Limb (tissue), 2 donors: ENCODE results near the gene SLC35F1.

ENCODE experiments used
- DNase-seq, 2 donors: peaks; one replicate each; pipeline ENCODE4 v3.0.0-alpha.2; 2016; ENCODE audit errors: extremely low spot score in 2 of 2

Gene SLC35F1

GRCh38 chr6:118187568-118188164, 280.6 kb downstream of the SLC35F1 start:
- DNase-seq: no peak

DNA sequence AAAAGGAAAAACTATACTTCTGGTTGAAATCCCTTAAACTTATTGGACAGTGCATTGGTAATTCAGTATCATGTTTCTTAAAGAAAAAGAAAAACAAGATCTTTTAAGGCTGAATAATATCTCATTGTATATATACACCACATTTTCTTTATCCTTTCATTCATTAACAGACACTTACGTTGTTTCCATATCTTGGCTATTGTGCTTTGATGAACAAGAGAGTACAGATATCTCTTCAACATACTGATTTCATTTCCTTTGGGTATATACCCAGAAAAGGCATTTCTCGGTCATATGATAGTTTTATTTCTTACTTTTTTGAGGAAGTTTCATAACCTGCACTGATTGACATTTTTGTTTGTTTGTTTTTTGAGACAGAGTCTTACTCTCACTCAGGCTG, 281.5 kb downstream of the SLC35F1 start:
- no peak for DNase-seq

DNA sequence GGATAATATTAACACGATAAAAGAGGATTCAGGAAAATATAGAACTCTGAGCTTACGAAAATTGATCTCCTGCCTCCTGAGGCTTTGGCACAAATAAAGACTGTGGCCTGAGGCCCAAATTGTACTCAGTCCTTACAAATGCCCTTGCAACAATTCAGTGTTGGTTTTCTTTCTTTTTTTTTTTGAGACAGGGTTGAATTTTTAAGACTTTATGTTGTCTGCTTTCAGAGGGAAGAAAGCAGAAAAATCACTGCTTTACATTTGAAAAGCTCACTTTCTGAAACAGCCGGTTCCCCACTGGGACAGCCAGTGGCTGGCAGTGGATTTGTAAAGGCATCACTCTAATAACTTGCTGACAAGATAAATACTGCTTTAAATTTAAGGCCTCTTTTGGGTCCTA, 290.5 kb downstream of the SLC35F1 start:
- no peak for DNase-seq

DNA sequence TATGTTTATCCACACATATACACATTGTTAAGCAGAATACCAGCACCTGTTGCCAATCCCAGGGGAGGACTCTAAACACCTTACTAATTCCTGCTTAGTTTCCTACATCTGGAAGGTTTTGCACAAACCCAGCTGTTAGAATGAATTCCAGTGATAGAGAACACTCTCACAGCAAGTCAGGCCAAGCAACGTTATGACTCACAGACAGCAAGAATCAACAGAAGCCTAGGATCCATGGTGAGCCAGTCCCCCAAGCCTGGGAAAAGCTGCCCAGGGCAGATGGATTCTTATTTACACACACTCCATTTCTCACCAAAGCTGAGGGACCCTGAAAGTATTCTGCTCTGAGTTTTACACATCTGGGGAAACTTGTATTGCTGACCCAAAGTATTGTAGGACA, 291.7 kb downstream of the SLC35F1 start:
- DNase-seq: no peak

GRCh38 chr6:118200160-118200559, 293.1 kb downstream of the SLC35F1 start:
- no peak for DNase-seq

DNA sequence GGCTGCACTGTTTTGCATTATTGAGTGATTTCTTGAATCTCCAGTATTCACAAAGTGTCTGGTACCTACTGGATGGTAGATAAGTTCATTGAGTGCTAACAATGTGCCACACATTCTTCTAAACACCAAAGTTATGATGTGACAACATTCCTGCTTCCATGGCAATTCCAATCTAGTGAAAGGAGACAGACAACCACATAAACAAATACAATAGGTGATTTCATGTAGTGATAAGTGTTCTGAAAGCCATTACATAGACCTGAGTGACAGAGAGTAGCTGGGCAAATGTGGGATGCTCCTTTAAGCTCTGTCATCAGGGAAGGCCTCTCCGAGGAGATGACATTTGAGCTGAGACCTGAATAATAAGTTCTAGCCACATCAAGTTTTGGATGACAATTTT, 295.5 kb downstream of the SLC35F1 start:
- DNase-seq: no peak

DNA sequence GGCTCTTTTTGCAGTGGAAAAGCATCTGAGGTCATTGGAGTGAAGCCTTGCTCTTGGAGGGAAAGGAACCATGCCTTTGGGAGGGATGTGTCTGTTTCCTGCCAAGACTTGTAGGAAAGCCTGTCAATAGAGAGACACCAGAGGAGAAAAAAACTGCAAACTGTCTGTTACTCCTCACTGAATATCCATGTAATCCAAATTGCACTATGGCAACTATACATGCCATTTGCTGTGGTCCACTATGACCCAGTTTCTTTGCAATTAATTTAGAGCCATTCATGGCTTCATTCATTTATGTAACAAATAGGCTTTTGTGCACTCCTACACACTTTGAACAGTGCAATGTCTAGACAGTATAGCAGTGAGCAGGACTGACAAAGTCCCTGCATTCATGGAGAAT, 296.5 kb downstream of the SLC35F1 start:
- DNase-seq: no peak

- DNase-seq: no peak
Measured at GRCh38 chr6:118206221-118206620, 299.2 kb downstream of the SLC35F1 start.

DNA sequence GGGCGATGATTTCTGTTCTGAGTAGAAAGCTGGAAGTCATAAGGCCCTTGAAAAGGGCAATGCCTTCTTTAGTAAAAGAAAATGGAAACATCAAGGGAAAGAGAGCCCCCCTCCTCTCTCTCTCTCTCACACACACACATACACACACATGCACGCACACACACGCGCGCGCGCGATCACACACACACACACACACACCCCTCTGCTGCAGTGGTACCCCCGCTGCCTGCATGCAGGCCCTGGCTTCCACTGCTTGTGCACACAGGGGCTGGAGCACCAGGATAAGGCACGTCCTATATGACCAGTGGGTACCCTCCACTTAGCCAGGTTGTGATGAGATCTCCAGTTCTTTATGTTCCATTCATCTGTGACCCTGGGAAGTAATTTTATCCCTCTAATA, 300.9 kb downstream of the SLC35F1 start:
- DNase-seq: no peak

GRCh38 chr6:118212451-118213173, 305.5 kb downstream of the SLC35F1 start:
- no peak for DNase-seq

DNA sequence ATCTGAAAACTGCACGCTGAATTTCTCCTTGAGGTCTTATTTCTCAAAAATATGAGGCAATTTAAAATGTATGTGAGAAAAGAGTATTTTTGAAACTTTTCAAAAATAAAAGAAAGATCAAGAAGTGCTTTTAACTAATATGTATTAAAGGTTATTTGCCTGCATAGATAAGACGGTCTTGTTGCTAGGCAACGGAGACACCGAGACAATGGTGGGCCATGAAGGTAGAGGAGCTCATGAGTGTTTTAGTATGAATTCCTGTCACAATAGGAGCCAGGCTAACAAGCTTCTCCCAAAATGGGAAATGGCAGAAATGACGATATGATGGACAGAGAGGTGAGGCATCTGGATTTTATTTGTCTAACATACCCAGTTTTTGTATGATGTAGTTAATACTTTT, 308.2 kb downstream of the SLC35F1 start:
- no peak for DNase-seq

GRCh38 chr6:118216751-118217150, 309.7 kb downstream of the SLC35F1 start:
- no peak for DNase-seq

- DNase-seq: no peak
Measured at GRCh38 chr6:118218156-118218555, 311.1 kb downstream of the SLC35F1 start.

DNA sequence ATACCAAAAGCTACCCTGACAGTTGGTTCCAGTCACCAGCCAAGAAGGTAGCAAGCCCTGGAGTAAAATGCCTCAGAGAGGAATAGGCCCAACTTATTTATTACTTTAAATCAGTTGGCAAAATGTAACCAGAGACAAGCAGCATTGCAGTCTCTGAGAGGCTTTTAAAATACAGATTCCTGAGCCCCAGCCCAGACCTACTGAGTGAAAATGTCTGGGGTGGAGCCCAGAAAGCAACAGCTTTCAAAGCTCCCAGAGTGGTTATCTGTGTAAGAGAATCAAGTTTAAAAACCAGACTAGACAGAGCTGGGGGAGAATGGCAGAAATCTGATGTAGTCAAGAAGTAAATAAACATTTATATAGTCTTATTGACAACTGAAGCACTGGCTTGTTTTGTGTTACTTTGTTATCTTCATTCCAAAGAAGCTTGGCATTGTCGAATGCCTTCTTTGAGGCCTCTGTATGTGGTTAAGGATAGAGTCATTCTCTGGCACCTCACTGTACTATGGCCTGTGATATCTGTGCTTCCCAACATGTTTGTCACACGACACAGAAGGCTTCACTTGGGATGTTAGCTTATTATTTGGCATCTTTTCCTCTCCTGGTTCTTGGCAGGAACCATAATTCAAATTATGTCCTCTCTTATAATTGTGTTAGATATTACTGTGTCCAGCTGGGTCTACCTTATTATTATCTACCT, 313.5 kb downstream of the SLC35F1 start:
- no peak for DNase-seq

- DNase-seq: no peak
Measured at GRCh38 chr6:118223316-118223715, 316.3 kb downstream of the SLC35F1 start.

- no peak for DNase-seq
Measured at GRCh38 chr6:118228886-118229285, 321.8 kb downstream of the SLC35F1 start.

- DNase-seq: no peak
Measured at GRCh38 chr6:118240878-118241528, 333.9 kb downstream of the SLC35F1 start.

- DNase-seq: no peak
Measured at GRCh38 chr6:118246406-118246805, 339.3 kb downstream of the SLC35F1 start.

DNA sequence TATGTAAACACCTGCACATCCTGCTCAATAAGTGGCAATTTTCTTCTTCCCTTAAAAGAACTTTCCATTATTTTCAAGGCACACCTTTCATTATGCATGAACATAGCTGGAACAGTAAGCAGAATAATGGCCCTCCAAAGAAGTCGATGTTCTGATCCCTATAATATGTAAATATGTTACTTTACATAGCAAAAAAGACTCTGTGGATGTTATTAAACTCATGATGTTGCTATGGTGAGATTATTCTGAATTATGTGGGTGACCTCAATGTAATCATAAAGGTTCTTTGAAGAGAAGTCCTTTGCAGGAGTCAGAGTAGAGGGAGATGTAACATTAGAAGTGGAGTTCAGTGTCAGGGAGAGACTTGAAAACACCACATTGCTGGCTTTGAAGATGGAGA, 341.1 kb downstream of the SLC35F1 start:
- no peak for DNase-seq

DNA sequence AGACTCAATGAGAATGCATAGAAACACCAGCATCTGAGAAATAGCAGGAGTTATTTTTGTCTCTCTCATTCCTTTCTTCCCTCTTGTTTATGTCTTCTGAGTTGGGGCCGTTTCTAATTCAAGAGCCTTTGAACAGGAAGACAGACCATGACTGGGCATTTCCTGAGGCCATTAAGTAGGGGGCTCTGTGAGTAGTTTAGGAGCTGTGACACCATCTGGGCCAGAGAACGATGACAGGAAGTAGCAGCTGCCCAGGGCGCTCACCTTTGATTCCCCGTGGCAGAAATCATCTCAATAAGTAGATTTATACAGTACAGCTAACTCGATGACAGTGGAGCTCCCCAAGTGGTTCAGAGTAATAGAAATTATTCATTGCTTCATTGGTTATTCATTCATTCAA, 342.6 kb downstream of the SLC35F1 start:
- DNase-seq: no peak

GRCh38 chr6:118252474-118252873, 345.4 kb downstream of the SLC35F1 start:
- DNase-seq: no peak

DNA sequence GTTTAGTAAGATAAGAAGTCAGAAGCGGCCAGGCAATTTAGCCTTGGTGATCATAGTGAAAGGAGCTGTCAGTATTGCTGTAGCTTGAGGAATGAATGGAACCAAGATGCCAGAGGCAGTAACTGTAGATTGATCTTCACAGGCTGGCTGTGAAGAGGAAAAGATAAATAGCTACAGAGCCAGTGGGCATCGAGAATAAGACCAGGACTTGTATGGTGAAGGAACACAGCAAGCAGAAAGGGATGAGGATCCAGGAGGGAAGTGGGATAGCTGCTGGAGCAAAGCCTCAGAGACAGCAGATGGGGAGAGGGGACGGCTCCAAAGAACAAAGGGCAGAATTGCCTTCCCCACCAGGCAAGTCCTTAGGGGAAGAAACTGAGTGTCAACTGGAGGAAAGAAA, 346.7 kb downstream of the SLC35F1 start:
- DNase-seq: no peak
